8988T (cell line): ENCODE measurements around the gene KIAA1671.

ENCODE experiments used
- DNase-seq: peaks from one replicate; pipeline ENCODE4 v3.0.0; 2011

KIAA1671 gene

DNA sequence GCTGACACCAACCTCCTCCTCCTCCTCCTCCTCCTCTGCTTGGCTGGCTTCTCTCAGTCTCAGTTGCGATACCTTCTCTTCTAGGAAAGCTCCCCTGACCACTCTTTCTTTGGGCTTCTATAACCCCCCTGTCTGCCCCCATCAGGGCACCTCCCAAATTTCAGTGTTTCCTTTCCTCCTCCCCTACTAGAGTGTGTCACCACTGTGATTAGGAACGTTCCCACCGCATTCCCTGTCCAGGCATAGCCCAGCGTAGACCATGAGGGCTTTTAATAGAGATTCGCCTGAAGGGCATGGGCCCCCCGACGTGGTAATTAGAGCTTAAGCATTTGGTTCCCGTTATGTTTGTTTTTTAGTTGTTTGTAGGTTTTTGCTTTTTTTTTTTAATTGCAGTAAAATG, 65.5 kb downstream of the KIAA1671 start:
- no peak for DNase-seq

DNA sequence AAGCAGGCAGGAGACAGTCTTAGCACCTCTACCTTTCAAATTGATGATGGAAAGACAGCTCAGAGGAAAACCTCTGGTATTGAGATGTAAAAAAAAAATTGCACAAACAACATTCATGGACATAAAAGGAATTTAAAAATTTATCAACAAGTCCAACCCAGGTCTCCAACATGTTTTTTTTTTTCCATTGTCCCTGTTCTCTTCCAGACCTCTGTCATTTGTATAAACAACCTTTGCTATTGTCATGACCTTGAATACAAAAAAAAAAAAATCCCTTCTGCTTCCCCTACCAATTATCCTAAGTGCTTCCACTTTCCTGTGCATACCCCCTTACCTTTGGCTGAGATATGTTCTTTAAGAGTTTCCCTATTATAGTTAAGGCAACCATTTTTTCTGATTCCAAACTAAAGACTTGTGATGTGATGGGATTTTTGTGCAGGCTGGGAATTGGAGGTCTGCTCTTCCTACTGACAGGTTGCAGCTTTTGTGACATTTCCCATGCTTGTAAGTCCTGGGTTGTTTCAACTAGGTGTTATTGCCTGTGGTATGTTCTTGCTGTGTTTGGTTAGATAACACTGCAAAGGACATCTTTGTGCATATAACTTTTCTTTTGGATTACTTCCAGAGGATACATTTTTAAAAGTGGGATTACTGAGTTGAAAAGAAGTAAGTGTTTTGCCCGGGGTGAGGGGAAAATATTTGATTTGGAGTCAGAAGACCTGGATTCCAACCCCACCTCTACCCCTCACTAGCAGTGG, 67.1 kb downstream of the KIAA1671 start:
- DNase-seq: no peak

DNA sequence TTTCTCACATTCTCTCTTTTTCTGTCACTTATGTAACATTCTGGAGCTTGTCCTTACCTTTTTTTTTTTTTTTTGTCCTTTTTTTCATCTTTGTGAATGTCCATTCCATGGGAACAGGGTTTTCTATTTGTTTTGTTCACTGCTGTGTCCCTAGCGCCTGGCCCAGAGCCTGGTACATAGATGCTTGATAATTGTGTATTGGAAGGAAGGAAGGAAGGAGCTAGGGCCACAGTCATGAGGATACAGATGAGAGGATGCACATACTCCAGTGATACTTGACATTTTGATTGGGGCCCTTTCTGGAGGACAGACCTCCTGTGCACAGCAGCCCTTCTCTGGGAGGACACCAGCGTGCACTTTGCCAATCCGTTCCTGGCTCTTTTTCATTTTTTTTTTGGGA, 68.9 kb downstream of the KIAA1671 start:
- DNase-seq: no peak

DNA sequence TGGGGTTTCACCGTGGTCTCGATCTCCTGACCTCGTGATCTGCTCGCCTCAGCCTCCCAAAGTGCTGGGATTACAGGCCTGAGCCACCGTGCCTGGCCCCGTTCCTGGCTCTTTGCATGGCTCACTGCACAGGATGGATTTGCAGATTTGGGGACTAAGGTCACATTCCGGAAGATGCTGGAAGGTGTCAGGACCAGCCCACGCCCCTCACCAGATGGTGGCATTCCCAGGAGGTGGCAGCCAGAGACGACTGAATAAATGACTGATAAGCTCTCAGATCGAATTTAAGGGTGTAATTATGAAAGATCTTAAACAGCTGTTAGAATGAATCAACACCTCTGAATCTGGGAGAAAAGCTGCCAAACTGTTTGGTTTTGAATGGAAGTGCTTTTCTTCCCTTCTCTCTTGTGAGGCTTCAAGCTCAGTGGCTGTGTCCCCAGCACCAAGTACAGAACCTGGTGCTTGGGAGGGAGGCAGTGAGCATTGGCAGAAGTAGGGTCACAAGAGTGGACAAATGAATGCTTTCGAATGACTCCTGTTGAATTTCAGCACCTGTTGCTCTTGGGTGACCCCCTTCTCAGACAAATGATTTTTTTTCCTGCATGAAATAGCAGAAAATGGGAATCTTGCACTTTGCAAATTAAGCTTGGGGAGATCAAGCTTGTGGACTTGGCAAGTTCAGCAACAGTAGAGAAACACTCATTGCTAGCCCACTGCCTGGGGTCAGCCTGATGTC, 69.6 kb downstream of the KIAA1671 start:
- DNase-seq: no peak

DNA sequence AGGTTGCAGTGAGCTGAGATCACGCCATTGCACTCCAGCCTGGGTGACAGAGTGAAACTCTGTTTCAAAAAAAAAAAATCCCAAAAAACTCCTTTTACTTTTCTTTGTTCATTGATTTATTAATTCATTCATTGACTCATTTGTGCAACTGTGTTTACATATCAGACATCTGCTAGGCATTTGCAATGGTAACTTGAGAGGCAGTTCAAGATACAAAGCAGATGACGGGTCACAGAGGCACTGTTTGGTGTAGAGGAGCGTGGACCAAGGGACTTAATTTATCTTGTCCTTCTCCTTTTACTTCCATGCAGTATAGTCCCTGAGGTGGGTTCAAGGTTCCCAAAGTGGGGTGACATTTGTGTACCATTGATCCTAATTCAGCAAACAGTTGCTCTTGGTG, 71.4 kb downstream of the KIAA1671 start:
- no peak for DNase-seq

DNA sequence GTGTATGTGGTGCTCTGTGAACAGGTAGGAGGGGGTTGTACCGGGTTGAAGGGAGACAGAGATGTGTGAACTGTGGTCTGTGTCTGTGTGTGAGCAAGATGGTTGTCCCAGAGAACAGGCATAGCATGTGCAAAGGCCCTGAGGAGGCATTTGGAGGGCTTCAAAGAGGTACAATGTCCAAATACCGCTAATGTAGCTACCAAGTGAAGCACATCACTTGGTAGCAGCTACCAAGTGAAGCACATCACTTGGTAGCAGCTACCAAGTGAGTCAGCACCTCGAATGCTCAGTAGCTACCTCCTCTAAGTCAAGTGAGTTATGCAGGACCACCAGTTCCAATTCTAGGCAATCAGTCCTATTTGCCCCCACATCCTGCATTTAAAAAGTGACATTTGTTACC, 72.4 kb downstream of the KIAA1671 start:
- no peak for DNase-seq

DNA sequence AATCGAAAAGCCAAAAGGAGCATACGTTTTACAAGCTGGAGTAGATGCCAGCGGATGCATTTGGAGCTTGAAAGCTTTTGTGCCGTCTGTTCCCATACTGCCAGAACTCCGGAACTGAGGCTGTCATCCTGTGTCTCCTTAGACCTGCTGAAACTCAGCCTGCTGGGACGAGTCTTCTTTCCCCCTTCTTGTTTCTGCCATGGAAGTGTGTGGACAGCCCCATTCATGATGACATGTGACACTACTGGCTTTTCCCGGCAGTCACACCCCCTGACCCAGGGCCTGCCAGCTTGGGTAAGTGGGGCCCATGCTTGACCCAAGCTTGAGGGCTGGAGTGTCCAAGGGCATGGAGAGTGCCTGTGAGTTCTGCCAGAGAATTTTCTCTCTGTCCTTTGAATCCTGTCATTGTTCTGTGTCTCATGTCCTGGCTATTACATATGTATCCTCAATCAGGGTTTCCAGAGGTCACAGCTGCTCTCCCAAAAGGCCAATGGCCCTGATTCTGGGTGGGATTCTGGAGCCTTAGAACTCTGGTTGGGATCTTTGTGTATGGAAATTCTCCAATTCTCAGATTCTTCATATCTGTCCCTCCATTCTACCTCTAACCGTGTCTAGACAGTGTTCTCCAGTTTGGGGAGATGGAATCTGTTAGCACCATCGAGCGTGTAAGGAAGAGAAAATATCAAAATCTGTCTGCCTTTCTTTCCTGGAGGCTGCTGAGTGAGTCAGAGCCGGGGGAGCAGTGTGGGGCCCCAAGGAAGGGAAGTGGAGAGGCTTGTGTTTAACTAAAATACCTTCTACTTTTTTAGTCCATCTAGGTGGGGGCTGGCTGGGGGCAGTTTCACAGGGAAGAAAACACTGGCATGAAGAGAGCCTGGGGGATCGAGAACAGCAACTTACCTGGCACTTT, 73.2 kb downstream of the KIAA1671 start:
- no peak for DNase-seq

DNA sequence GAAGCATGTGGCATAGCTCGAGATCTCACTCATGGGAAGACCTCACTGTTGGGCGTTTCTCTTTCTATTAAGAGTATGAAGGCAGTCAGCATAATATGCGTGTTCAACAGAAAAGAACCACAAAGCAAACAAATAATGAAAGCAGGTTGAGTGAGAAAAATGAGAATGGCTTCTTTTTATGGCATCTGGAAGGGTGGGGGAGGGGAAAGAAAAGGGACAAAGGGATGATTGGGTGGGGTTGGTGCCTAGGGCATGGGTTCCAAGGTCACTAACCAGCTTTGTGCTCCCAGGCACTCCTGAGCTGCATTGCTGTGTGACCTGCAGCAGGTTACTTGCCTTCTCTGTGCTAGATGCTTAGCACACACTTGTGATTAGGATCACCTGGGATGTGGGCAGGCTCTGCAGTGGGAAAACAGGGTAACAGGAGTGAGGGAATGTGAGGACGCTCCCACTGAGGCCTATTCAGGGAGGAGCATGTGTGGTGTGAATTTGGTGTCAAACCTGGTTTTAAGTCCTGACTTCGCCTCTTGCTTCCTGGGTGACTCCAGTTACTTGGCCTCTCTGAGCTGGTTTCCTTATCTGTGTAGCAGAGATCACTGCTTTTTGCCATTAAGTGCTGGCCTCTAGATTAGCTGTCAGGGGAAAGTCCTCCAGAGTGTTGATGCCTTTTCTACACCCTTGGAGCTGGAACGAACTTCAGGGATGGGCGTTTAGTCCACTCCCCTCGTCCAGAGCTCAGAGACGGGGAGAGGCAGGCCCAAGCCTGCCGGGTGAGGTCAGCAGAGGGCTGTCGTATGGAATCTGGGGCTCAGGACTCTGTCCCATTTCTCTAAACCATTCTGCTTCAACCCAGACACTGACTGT, 74.8 kb downstream of the KIAA1671 start:
- no peak for DNase-seq

DNA sequence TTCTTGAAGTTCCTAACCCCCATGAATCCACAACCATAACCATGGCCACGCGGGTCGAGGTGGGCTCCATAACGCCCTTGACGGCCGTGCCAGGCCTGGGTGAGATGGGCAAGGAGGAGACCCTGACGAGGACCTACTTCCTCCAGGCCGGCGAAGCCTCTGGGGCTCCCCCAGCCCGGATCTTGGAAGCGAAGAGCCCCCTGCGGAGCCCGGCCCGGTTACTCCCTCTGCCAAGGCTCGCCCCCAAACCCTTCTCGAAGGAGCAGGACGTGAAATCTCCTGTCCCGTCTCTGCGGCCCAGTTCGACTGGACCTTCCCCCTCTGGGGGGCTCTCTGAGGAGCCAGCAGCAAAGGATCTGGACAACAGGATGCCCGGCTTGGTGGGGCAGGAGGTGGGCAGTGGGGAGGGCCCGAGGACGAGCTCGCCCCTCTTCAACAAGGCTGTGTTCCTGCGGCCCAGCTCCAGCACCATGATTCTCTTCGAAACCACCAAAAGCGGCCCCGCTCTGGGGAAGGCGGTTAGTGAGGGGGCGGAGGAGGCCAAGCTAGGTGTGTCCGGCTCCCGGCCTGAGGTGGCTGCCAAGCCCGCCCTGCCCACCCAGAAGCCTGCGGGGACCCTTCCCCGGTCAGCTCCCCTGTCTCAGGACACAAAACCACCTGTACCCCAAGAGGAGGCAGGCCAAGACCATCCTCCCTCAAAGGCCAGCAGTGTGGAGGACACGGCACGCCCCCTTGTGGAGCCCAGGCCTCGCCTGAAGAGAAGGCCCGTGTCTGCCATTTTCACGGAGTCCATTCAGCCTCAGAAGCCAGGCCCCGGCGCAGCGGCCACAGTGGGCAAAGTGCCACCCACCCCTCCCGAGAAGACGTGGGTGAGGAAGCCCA, 75.7 kb downstream of the KIAA1671 start:
- peak; percentile 34 for DNase-seq

DNA sequence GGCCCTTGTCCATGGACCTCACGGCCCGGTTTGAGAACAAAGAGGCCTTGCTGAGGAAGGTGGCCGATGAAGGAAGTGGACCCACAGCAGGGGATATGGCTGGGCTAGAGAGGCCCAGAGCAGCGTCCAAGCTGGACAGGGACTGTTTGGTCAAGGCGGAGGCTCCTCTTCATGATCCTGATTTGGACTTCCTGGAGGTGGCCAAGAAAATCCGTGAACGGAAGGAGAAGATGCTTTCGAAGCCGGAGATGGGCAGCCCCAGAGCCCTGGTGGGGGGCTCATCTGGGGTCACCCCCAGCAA, 76.3 kb downstream of the KIAA1671 start:
- no peak for DNase-seq

DNA sequence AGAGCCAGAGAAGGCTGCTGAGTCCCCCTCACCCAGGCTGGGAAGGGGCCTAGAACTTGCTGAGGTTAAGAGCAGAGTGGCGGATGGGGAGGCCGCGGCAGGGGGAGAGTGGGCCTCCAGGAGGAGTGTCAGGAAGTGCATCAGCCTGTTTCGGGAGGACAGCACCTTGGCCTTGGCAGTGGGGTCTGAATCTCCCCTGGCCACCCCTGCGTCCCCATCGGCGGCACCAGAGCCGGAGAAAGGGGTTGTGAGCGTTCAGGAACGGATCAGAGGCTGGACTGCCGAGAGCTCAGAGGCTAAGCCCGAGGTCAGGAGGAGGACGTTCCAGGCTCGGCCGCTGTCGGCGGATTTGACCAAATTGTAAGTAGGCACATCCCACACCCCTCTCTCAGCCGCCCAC, 76.7 kb downstream of the KIAA1671 start:
- DNase-seq: no peak

DNA sequence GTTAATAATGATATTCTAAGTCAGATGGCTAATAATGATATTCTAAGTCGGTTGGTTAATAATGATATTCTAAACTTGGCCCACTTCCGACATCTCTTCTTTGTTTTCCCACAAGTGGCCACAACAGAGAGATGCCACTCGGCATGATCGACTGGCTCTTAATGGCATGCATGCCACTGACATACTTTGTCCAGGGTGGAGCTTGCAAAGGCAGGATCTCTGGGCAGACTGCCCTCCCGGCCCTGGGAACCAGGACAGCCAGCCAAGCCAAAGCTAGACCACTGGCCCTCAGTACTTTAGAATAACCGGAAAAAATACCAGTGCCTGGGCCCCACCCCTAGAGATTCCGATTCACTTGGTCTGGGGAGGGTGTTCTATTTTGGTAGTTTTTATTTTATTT, 78.1 kb downstream of the KIAA1671 start:
- DNase-seq: no peak

DNA sequence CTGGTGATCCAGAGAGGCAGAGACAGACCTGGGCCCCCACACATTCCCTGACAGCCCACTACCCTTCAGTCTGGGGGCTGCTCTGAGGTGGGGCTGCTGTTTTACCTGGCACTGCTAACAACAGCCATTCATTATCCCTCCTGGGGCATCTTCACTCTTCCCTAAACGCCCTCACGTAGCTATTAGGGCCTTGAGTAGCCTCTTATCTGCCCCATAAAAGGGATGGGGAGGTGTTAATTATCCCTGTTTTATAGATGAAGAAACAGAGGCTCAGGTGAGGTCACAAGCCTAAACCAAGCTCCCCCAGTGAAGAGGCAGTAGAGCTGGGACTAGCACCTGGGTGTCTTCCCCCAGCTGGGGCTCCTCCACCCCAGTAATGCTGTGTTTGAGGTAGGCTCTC, 79.5 kb downstream of the KIAA1671 start:
- no peak for DNase-seq

DNA sequence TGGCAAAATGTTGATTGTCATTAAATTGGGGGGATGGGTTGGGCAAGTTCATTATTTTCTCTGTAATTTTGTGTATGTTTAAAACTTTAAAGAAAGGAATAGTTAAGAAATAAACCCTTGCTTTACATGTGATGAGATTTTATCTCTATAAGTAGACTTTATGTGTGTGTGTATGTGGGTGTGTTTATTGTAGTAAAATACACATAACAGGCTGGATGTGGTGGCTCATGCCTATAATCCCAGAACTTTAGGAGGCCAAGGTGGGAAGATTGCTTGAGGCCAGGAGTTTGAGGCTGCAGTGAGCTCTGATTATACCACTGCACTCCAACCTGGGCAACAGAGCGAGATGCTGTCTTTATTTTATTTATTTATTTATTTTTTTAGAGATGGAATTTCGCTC, 83.2 kb downstream of the KIAA1671 start:
- DNase-seq: no peak

DNA sequence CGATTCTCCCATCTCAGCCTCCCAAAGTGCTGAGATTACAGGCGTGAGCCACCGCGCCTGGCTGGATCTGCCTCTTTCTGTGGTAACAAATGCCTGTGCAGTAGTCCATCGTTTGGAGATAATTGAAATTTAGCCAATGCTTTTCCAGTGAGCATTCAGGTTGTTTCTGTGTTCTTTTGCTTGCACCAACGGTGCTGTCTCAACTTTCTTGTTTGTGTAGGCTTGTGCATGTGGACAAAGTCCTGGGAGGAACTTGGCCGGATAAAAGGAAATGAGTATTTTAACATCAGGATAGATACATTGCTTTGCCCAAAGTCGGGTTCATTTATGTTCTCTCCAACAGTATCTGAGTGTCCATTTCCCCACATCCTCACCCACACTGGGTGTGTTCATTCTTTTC, 85.7 kb downstream of the KIAA1671 start:
- DNase-seq: no peak

DNA sequence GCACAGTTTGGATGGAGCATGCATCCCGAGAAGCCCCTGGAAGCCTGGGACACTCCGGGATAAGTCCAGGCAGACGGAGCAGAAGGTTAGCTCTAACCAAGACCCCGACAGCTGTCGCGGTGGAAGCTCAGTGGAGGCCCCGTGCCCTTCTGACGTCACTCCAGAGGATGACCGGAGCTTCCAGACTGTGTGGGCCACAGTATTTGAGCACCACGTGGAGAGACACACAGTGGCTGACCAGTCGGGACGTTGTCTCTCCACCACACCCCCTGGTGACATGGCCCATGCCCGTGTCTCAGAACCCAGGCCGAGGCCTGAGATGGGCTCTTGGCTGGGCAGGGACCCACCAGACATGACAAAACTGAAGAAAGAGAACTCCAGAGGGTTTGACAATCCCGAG, 86.3 kb downstream of the KIAA1671 start:
- DNase-seq: no peak

DNA sequence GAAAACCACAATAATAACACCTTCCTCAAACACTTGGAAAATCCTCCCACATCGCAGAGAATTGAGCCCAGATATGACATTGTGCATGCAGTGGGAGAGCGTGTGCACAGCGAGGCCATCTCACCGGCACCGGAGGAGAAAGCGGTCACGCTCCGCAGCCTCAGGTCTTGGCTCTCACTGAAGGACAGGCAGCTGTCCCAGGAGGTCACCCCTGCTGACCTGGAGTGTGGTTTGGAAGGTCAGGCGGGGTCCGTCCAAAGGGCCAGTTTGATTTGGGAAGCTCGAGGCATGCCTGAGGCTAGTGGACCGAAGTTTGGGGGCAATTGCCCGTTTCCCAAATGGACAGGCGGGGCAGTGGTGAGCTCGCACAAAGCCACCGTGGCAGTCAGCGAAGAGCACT, 86.7 kb downstream of the KIAA1671 start:
- no peak for DNase-seq

DNA sequence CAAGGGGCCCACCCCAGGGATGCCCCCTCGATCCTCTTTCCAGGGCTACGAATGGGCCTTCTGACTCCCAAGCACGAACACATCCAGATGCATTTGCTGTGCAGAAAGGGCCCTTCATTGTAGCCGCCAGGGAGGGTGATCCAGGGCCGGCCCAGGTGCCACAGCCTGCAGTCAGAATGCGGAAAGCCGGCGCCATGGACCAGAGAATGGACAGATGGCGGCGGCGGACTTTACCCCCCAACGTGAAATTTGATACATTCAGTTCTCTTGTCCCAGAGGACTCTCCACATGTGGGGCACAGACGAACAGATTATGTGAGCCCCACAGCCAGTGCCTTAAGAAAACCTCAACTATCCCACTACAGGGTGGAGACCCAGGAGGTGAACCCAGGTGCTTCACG, 87.2 kb downstream of the KIAA1671 start:
- DNase-seq: no peak

DNA sequence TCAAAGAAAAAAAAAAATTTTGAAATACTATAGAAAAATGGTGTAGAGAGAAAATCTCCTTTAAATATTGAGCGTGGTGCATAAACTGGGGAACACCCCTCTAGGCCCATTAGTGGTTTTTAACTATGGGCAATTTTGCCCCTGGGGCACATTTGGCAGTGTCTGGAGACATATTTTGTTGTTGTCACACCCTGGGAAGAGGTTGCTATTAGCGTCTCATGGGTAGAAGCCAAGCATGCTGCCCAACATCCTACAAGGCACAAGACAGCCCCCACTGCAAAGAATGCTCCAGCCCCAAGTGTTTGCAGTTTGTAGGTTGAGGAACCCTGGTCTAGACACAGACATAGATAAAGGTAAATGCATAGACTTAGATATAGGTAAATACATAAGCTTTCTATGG, 92.6 kb downstream of the KIAA1671 start:
- DNase-seq: no peak

DNA sequence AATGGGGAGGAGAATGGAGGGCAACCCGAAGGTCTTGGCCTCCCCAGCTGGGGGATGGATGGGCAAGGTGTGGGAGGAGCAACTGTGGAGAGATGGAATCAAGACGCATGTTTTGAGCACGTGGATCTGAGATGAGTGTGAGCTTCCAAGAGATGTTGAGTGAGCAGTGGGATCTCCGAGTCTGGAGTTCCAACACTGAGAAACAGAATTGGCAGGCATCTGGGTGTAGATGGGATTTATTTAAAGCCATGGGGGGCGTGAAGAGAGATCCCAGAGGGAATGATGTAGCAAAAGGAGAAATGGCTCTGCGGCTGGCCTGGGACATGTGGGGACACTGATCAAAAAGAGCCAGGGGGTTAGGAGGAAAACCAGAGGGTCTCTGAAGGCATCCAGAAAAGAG, 95.6 kb downstream of the KIAA1671 start:
- no peak for DNase-seq
